KOPT-K1 (cell line): ENCODE data around the gene IFNL1.
"Not testable (repeated sequence)": the region's sequence is repeated elsewhere in the genome, so short reads cannot be mapped to it uniquely, and the experiment has no call there.

ENCODE experiments used
- H3K27ac ChIP-seq: fragments of 200-600 bp; sonication (generic); 2 replicates; pipeline ENCODE4 v1.5.1; 2016; ENCODE audit warnings: antibody characterized with exemption, mild to moderate bottlenecking, low read depth, low read length; ENCODE audit not compliant: poor library complexity, severe bottlenecking
- H3K36me3 ChIP-seq: fragments of 200-600 bp; sonication (generic); 2 replicates; pipeline ENCODE4 v1.5.1; 2017; ENCODE audit warnings: antibody characterized with exemption, mild to moderate bottlenecking, low read length, moderate library complexity; ENCODE audit not compliant: insufficient read depth
- H3K9me3 ChIP-seq: fragments of 200-600 bp; sonication (generic); 2 replicates; pipeline ENCODE4 v1.5.1; 2017; ENCODE audit warnings: antibody characterized with exemption, low read length, mild to moderate bottlenecking; ENCODE audit not compliant: insufficient read depth, poor library complexity, severe bottlenecking

IFNL1 gene

DNA sequence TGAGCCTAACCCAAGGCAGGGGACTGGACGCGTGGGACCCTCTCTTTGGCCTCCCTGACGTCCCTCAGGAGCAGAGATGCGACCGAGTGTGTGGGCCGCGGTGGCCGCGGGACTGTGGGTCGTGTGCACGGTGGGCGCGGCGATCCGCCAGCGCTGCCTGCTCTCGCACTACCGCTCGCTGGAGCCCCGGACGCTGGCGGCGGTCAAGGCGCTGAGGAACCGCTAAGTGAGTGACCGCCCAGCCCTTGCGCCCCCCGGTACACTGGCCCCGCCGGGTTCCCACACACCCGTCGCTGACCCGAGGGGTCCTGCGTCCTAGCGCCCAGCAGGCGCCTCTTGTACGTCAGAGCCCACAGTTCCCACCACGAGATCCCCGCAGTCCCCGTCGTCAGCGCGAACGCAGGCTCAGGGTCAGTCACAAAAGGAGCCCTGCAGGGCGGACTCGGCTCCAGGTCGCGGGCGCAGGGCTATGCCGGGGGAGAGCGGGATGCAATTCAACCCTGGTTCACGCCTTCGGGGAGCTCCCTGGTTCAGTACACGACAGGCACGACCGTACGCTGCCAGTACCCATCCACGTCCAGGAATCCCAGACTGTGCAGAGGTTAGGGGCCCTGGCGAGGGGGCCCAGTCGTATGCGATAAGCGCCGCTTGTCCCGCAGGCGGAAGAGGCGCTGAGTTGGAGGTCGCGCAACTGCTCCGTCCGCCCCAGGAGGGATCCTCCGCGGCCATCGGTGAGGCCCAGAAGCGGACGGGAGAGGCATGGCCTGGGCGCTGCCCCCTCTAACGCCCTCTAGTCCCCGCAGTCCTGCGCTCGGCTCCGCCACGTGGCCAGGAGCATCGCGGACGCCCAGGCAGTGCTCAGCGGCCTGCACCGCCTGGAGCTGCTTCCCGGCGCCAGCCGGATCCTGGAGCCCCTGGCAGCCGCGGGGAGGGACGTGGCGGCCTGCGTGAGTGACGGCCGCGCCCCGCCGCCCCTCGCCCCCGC, 31.6 kb upstream of the IFNL1 start:
- Histone ChIP-seq H3K9me3 (no peaks in the 10 kb centered on the region), H3K36me3 (no peaks in the 10 kb centered on the region), H3K27ac (no peak overlapping the region)

DNA sequence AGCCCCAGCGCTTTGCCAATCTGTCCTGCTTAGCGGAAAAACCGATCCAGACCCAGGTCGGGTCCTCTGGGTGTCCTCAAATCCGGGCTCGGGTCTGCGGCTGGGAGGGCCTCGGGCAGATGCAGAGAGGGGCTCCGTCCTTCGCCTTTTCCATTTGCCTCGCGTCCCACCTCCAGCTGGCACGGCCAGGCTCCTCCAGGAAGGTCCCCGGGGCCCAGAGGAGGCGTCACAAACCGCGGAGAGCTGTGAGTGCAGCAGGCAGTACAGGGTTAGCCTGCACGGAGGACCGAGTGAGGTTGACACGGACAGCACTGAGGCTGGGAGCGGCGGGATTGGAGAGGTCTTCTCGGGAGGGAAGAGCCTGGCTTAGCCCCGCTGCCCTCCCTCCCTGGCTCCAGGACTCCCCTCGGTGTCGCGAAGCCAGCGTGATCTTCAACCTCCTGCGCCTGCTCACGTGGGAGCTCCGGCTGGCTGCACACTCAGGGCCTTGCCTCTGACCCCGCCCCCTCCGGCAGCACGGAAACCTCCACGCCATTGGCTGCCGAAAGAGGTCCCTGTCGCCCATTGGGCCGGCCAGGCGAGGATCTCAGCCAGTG, 30.8 kb upstream of the IFNL1 start:
- Histone ChIP-seq H3K36me3 (no peaks in the 10 kb centered on the region), H3K9me3 (no peaks in the 10 kb centered on the region), H3K27ac (no peak overlapping the region)

DNA sequence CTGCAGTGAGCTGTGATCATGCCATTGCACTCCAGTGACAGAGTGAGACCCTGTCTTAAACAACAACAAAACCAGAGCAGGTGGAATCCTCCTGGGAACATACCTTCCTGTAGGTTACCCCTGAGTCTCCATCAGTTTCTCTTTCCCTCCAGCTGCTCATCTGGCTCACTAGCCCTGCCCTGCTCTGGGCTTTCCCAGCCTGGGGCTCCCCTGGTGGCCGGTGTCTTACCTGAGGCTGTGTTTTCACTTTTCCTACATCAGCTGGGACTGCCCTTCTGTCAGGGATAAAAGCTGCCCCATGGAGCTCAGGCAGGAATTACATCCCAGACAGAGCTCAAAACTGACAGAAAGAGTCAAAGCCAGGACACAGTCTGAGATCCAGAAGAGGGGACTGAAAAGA, 28.1 kb upstream of the IFNL1 start, which contains the start of gene IFNL2:
TSS of gene IFNL2 (plus strand) at position 312 of the 400 bp plus-strand sequence. CDS start 173 bp downstream, outside the sequence.
- not testable (repeated sequence) for H3K9me3 ChIP-seq, H3K36me3 ChIP-seq, H3K27ac ChIP-seq

DNA sequence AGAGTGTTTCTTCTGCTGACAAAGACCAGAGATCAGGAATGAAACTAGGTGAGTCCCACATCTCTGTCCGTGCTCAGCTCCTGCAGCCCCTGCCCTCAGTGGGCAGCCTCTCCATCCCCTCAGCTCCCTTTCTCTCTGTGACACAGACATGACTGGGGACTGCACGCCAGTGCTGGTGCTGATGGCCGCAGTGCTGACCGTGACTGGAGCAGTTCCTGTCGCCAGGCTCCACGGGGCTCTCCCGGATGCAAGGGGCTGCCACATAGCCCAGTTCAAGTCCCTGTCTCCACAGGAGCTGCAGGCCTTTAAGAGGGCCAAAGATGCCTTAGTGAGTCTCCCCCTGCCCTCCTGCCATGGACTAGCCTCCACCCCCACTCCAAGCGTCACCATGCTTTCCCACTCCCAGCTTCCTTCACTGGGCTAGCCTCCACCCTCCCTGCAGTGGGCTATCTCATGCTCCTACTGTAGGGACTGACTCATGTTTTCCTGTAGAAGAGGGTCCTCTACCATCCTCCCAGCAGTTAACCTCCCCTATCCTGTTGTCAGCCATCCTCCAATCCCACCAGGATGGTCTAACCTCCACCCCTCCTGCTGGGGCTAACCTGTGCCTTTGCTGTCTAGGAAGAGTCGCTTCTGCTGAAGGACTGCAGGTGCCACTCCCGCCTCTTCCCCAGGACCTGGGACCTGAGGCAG, 27.5 kb upstream of the IFNL1 start:
- H3K36me3 ChIP-seq, H3K9me3 ChIP-seq: not testable (repeated sequence)

DNA sequence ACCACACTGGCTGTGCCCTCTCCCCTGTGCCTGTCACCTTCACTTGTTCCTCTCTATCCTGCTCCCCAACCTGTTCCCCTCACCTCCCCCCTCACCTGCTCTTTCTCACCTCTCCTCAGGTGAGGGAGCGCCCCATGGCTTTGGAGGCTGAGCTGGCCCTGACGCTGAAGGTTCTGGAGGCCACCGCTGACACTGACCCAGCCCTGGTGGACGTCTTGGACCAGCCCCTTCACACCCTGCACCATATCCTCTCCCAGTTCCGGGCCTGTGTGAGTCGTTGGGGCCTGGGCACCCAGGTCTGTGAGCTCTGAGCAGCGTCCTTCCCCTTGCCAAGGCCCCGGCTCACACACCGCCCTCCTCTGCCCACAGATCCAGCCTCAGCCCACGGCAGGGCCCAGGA, 26.8 kb upstream of the IFNL1 start:
- not testable (repeated sequence) for H3K36me3 ChIP-seq, H3K9me3 ChIP-seq, H3K27ac ChIP-seq

More for the DNA sequence above, 27.5 kb upstream of the IFNL1 start:
- H3K27ac ChIP-seq = not testable (repeated sequence)

DNA sequence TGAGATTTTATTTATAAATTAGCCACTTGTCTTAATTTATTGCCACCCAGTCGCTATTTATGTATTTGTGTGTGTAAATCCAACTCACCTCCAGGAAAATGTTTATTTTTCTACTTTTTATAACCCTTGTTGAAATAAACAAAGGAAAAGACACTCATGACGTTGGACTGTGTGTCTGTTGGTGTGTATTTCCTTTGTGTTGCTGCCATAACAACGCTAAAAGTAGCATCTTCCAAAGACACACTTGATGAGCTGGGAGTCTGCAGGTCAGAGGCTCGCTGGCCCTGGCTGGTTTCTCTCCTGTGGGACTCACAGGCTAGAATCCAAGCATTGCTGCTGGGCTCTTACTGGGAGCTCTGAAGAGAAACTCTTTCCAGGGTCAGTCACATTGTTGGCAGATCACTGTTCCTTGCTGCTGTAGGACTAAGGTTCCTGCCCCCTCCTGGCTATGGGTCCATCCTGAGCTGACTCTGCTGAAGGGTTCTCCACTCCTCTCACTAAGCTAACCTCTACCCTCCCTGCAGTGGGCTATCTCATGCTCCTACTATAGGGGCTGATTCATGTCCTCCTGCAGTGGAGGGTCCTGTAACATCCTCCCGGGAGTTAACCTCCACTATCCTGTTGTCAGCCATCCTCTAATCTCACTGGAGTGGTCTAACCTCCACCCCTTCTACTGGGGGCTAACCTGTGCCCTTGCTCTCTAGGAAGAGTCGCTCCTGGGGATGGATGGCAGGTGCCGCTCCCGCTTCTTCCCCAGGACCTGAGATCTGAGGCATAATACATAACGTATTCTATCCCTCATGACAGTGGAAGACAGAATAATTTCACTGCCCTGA, 26.0 kb upstream of the IFNL1 start:
- H3K9me3 ChIP-seq = no peaks in the 10 kb centered on the region
- H3K27ac ChIP-seq = no peak overlapping the region
- H3K36me3 ChIP-seq = no peaks in the 10 kb centered on the region

DNA sequence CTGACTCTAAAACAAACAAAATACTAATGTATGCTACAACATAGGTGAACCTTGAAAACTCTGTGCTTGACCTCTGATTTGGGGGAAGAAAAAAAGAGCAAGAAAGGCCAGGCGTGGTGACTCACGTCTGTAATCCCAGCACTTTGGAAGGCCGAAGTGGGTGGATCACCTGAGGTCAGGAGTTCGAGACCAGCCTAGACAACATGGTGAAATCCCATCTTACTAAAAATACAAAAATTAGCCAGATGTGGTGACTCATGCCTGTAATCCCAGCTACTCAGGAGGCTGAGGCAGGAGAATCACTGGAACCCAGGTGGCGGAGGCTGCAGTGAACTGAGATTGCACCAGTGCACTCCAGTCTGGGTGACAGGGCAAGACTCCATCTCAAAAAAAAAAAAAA, 22.3 kb upstream of the IFNL1 start:
- not testable (repeated sequence) for H3K9me3 ChIP-seq, H3K27ac ChIP-seq, H3K36me3 ChIP-seq

DNA sequence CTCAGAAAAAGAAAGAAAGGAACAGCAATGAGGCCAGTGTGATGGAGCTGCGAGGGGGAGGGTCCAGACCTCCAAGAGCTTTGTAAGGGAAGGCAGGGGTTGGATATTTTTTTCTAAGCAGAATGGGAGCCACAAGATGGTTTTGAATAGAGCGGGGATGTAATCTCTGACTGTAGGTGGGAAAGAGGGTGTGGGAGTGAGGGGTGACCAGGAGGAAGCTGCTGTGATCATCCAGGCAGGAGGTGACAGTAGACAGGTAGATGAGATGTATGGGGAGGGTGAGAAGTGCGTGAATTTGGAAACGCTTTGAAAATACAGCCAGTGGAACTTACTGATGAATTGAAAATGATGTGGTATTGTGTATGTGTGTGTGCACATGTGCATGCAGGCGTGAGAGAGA, 20.6 kb upstream of the IFNL1 start:
- H3K27ac ChIP-seq = no peak overlapping the region

DNA sequence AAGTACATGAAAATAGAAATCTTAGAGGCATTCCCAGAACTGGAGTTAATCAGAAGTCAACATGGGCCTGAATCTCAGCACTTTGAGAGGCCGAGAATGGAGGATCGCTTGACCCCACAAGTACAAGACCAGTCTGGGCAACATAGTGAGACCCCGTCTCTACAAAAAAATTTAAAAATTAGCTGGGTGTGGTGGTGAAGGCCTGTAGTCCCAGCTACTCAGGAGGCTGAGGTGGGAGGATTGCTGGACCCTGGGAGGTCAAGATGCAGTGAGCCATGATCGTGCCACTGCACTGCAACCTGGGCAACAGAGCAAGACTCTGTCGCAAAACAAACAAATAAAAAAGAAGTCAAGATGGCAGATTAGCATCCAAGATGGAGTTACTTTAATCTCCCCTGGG, 19.5 kb upstream of the IFNL1 start:
- Histone ChIP-seq H3K27ac (no peak overlapping the region), H3K9me3 (peaks cover 8% of the 10 kb centered on the region), H3K36me3 (no peaks in the 10 kb centered on the region)

More for the DNA sequence above, 20.6 kb upstream of the IFNL1 start:
- Histone ChIP-seq H3K36me3 (no peaks in the 10 kb centered on the region), H3K9me3 (no peaks in the 10 kb centered on the region)

DNA sequence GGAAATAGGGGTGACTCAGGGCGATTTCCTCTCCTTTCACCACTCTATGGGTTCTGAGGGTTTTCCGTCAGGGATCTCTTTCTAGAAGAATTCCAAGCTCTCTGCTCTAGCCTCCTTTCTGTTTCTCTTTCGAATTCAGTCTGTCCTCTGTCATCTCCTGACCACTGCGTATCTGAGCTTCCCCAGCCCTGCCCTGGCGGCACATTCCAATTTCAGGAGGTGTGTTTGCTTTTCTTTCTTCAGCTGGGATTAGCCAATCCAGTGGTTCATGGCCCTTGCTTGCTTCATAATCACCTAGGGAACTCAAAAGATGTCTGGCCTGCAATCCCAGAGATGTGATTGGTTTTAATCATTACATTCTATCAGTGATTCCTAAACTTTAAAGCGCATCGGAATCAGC, 18.6 kb upstream of the IFNL1 start:
- peaks cover 16% of the 10 kb centered on the region for H3K9me3 ChIP-seq
- no peaks in the 10 kb centered on the region for H3K36me3 ChIP-seq
- no peak overlapping the region for H3K27ac ChIP-seq

DNA sequence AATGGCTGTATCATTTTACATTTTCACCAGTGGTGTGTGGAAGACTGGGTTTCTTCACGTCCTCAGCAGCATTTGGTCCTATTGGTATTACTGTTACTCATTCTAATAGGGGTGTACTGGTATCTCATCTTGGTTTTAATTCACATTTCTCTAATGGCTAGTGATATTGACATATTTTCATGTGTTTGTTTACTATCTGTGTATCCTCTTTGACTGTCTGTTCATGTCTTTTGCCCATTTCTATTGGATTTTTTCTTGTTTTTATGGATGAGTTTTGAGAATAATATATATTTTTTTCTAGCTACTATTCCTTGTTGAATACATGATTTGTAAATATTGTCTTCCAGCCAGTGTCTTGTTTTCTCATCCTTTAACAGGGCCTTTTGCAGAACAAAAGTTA, 14.2 kb upstream of the IFNL1 start:
- Histone ChIP-seq H3K27ac (no peak overlapping the region), H3K36me3 (no peaks in the 10 kb centered on the region), H3K9me3 (peaks cover 23% of the 10 kb centered on the region)

DNA sequence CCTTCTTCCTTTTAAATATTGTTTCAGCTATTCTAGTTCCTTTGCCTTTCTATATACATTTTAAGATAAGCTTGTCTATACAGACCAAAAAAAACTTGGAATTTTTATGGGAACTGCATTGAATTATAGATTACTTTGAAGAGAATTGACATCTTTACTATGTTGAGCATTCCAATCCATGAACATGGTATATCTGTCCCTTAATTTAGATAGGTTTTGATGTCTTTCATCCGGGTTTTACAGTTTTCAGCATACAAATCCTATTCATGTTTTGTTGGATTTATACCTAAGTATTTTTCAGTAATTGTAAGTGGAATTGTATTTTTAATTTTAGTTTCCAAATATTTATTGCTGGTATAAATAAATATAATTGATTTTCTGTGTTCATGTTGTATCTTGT, 12.2 kb upstream of the IFNL1 start:
- Histone ChIP-seq H3K9me3 (peaks cover 23% of the 10 kb centered on the region), H3K27ac (no peak overlapping the region), H3K36me3 (no peaks in the 10 kb centered on the region)

DNA sequence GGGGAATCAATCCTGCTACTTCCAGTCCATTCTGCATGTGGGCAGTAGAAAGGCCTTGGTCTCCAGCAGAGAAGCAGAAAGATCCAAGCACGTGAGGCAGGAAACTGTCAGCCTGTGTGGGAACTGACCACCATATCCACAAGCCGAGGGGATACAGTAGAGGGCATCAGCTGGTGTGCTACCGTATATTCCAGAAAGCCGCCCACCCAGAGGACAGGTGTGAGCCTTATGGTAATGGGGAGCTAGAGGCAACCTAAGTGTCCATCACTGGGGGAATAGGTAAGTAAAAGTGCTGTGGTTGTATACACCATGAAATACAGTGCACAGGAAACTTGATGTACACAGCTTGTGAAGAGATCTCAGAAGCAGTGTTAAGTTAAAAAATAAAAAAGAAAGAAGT, 2.8 kb upstream of the IFNL1 start:
- H3K36me3 ChIP-seq = no peaks in the 10 kb centered on the region
- H3K9me3 ChIP-seq = no peaks in the 10 kb centered on the region
- H3K27ac ChIP-seq = no peak overlapping the region

DNA sequence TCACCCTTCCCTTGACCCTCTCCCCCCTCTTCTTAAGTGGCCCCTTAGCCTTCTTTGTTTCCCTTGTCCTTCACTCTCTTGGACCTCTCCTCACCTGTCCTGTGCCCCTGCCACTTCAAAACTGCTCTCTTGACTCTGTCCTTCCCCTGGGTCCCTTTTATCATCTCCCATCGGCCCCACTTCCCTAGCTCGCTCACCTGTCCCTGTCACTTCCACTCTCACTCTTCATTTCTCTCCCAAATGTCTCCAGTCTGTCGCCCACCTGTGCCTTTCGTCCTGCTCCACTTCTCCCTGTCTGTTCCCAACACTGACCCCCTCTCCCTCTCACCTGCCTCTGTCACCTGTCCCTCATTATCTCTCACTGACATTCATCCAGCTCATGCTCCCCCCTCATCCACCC, 699 bp downstream of the IFNL1 start:
- no peak overlapping the region for H3K27ac ChIP-seq
- H3K9me3 ChIP-seq = no peaks in the 10 kb centered on the region
- no peaks in the 10 kb centered on the region for H3K36me3 ChIP-seq
